Measurements from ENCODE around the gene C11orf24.
"Not testable (repeated sequence)": the region's sequence is repeated elsewhere in the genome, so short reads cannot be mapped to it uniquely, and the experiment has no call there.

Gene C11orf24

GRCh38 chr11:68243847-68244246, 27.9 kb downstream of the C11orf24 start:
- not testable (repeated sequence) for DNase-seq

DNA sequence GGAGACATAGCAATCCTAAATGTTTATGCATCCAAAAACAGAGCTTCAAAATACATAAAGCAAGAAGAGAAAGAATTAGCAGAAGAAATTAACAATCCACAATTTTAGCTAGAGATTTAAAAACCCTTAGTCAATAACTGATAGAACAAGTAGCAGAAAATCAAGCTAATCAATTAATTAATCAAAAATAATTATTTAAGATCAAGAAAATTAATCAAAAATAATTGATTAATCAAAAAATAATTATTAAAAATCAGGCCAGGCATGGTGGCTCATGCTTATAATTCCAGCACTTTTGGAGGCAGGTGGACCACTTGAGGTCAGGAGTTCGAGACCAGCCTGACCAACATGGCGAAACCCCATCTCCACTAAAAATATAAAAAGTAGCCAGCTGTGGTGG, 29.2 kb downstream of the C11orf24 start:
- DNase-seq: no peak

GRCh38 chr11:68231621-68232020, 40.2 kb downstream of the C11orf24 start:
- no peak for DNase-seq

GRCh38 chr11:68229601-68230000, 42.2 kb downstream of the C11orf24 start:
- no peak for DNase-seq

DNA sequence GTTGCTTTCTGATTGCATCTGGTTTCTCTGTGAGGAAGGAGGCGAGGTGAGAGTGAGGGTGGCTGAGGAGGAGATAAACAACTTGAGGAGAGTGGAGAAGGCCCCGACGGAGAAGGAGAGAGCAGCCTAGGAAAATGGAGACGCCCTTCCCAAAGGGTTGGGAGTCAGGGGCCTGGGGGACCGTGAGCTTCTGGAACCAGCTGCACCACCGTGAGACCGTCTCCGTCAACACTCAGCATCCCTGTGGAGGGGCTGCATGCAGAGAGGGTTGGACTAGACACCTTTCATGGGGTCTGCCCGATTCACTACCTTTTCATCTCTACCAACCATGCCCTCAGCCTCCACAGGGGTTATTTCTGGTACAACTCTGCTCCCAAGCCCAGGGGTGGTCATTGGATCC, 45.4 kb downstream of the C11orf24 start:
- no peak for DNase-seq

DNA sequence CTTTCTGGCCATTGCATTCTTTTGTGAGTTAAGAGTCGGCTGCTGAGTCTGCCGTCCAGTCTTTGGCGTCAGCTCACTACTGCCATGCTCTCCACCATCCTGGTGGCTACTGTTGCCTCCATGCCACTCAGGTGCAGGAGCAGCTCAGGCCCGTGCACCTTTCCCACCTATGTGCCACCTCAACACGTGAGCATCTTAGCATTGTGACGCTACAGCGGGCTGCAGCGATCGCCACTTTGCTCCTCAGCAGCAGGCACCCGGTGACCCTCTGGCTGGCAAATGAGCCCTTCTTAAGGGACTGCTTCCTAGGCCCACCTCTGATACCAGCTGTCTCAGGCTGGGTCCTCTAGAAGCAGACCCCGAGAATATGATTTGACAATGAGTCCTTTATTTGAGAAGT, 47.2 kb downstream of the C11orf24 start:
- DNase-seq: no peak

- no peak for DNase-seq
Observed at GRCh38 chr11:68223275-68223674, 48.5 kb downstream of the C11orf24 start.

DNA sequence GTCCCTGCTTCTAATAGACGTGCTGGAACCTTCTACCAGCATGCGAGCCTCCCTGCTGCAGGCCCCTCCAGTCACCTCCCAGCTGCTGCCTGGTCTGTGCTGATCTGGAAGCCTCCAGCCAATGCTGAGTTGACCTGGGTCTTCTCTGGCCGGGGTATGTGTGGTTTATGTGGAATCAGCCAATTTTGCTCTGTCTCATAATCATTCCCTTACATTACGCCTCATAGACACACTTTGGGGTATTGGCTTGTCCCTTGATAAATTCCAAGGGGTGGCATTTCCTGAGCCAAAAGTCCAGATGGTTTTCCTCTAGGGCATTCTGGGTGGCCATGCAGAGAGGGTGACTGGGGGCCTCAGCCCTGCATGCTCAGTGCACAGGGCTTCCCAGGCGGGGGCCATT, 50.4 kb downstream of the C11orf24 start:
- no peak for DNase-seq

DNA sequence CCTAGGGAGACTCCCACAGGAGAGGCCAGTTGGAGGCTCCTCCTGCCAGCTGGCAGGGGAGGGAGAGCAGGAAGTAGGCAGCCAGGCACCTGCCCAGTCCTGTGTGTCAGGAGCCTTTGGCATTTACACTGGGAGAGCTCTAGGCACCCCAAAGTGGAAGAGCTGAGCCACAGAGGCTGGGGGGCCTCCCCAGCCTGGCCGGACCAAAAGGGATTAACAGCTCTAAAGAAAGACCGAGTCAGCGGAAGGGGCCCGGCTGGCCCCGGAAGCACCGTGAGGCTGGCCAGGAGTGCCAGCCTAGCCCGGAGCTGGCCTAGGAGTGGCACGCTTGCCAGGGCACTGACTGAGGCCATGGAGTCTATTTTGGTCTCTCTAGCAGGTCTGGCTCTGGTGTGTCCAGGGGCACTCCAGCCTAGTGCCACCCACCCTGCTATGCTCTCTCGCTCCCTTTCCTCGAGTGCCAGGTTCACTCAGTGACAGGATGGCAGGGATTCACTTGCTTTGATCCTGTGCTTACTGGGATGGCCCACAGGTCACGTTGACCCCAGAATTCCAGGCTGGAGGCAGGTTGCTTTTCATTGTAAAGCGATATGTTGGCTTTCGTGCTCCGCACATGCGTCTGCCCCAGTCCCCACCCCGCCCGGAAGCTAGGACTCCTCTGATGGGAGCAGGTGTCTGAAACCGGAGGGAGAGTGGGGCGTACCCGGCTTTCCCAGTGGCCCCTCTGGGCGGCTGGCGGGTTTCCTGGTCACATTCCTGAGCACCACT, 55.4 kb downstream of the C11orf24 start:
- no peak for DNase-seq

GRCh38 chr11:68215524-68216170, 56.1 kb downstream of the C11orf24 start:
- no peak for DNase-seq

- DNase-seq: peak; percentile 64 to 82 (median 79)
Observed at GRCh38 chr11:68215087-68215445, 56.7 kb downstream of the C11orf24 start.

DNA sequence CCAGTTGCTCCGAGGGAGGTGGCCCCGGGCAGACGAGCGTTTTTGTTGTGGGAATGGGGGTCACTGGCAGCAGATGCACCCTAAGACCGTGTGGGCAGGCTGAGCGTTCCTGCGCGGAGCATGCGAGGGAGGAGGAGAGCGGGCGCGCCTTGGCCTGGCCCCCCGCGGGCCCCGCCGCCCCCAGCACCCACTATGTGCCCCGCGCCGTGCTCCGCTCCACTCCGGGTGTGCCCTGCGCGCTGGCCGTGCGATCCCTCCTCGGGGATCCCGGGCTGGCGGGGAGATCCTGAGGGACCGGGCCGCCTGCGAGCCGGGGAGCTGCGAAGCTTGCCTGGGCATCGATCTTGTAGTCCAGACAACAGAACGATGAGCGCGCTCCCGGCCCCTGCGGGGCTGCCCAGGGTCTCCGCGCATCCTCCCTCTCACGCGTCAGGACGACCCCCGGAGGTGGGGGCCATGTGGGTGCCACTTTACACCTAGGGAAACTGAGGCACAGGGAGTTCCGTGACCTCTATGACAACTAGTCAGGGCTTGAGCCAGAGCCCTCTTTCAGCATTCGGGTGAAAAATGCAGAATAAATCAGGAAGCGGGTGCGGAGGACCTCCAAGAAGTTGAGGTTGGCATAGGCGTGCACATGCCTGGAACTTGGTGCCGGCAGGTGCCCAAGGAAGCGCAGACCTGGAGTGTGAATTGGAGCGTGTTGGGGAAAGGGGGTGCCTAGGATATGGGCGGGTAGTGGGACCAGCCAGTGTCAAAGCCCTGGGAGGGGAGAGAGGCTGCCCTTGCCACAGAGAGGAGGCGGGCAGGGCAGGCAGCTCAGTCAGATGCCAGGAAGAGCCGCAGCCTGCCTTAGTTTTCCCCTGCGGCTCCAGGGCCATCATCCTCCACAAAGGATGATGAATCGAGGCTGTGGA, 57.3 kb downstream of the C11orf24 start:
- DNase-seq: peak in 1 of 4 experiments; percentile 48

- DNase-seq: peak; percentile 92 to 98 (median 96)
Observed at GRCh38 chr11:68213555-68214172, 58.1 kb downstream of the C11orf24 start.

GRCh38 chr11:68213135-68213515, 58.6 kb downstream of the C11orf24 start, which contains the start of gene KMT5B:
TSS of gene KMT5B (minus strand) at chr11:68213296. CDS start at chr11:68190076, 23,220 bp downstream.
- peak in 2 of 4 experiments; percentile 44 to 85 for DNase-seq

- DNase-seq: peak; percentile 84 to 94 (median 90)
Observed at GRCh38 chr11:68212421-68213134, 59.2 kb downstream of the C11orf24 start.

- DNase-seq: no peak
Observed at GRCh38 chr11:68211546-68211945, 60.2 kb downstream of the C11orf24 start.

Measured in suppressor macrophage (primary cell).